Activated T-helper 1 cell treated with anti-CD3 and anti-CD28 coated beads, Interleukin-12 subunit alpha, Interleukin-12 subunit beta, Interleukin-2, Interleukin-4 antibody, amounts not matched to agents 30 ng/mL and 10 ng/mL and 1 ng/mL, durations not matched to agents 14 hours and 24 hours and 36 hours (primary cell): ENCODE results near the gene USP9Y. TPM values are rescaled to one million over a fixed set of nuclear protein-coding genes. Genes with fewer than 3 reads are reported as not detected.

Source experiments
- DNase-seq: peaks from one replicate; pipeline ENCODE4 v3.0.0; 2021; ENCODE audit warnings: low spot score
- H3K27ac Mint-ChIP-seq: one replicate; pipeline ENCODE4 v1.8.0; 2021; ENCODE audit warnings: mild to moderate bottlenecking, mixed read lengths
- H3K27me3 Mint-ChIP-seq: one replicate; pipeline ENCODE4 v1.8.0; 2022; ENCODE audit warnings: mild to moderate bottlenecking, moderate library complexity, mixed read lengths; ENCODE audit not compliant: insufficient read depth
- H3K36me3 Mint-ChIP-seq: one replicate; pipeline ENCODE4 v1.8.0; 2021; ENCODE audit warnings: low read depth, mixed read lengths
- H3K4me1 Mint-ChIP-seq: one replicate; pipeline ENCODE4 v1.8.0; 2021; ENCODE audit warnings: low read depth, mixed read lengths
- H3K4me3 Mint-ChIP-seq: one replicate; pipeline ENCODE4 v1.8.0; 2021; ENCODE audit warnings: mild to moderate bottlenecking, moderate library complexity, mixed read lengths
- H3K9me3 Mint-ChIP-seq: one replicate; pipeline ENCODE4 v1.8.0; 2021; ENCODE audit warnings: mixed read lengths
- intact Hi-C: fragments of 100-400 bp; cut with micrococcal nuclease; formaldehyde crosslinking; loops from one replicate; pipeline ENCODE4 v1.15.1; 2024
- total RNA-seq: library from RNA; stranded (reverse); gene quantifications from 2 replicates; pipeline ENCODE4 v1.2.3, GENCODE V29; 2022

Gene USP9Y
- total RNA-seq, 1 donor from 2014 or later: 14.6 TPM

DNA sequence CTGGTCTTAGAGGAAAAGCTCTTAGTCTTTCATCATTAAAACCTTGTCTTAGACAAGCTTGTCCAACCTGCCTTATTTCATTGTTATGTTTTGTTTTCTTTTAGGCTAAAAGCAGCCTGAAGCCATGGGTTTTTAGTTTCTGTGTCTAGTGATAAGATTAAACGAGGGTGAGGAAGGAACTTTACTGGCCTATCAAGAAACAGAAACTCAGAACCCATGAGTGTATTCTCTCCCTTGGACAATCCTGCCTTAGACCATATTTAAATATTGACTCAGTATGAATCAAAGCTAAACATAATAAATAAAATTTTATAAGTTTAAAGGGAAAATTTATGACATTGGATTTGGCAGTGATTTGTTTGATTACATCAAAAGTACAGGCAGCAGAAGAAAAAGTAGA is 122.4 kb downstream of the USP9Y start:
- no peak overlapping the region for H3K27ac Mint-ChIP-seq
- no peaks in the 10 kb centered on the region for H3K4me1 Mint-ChIP-seq
- H3K36me3 Mint-ChIP-seq: peaks cover 6% of the 10 kb centered on the region
- no peak overlapping the region for H3K4me3 Mint-ChIP-seq
- H3K9me3 Mint-ChIP-seq: no peaks in the 10 kb centered on the region
- H3K27me3 Mint-ChIP-seq: no peaks in the 10 kb centered on the region
- no peak for DNase-seq
- intact Hi-C loops: no loop called here

DNA sequence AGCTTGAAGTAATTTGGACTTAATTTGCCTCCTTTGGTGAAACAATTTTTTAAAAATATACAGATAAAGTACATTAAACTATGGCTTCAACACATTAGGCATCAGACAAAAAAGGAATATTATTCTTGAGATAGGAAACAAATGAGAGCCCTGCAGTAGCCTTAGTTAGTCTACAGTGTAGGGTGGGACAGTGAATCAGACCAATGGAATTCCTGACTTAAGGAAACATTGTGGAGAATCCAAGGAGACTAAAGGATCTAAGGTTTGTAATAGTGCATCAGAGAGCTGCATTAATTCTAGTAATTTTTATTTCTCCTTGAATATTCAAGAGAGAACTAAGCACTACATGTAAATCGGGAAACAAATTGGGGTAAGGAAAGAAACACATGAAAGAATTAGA is 125.8 kb downstream of the USP9Y start:
- intact Hi-C loops: no loop called here
- Mint-ChIP-seq H3K4me1 (no peaks in the 10 kb centered on the region), H3K27me3 (no peaks in the 10 kb centered on the region), H3K9me3 (no peaks in the 10 kb centered on the region), H3K27ac (no peak overlapping the region), H3K4me3 (no peak overlapping the region), H3K36me3 (peaks cover 6% of the 10 kb centered on the region)
- no peak for DNase-seq

DNA sequence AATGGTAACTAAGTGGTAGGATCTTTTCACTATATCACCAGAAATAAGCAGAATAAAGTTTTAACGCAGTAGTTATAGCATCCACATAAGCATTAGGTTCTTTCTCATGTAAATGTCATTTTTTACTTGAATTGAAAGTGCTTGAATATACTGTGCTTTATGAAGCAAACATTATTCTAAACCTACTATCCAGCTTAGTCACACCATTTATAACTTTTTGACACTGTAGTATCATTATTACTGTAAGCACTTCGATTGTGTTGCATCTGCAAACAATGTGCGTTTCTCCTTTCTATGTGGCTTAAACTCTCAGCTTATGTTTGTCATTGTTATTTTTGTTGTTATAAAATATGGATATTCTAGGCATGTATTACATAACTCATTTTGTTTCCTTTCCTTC is 132.3 kb downstream of the USP9Y start:
- Mint-ChIP-seq H3K4me1 (no peaks in the 10 kb centered on the region), H3K36me3 (peaks cover 3% of the 10 kb centered on the region), H3K9me3 (no peaks in the 10 kb centered on the region), H3K27me3 (no peaks in the 10 kb centered on the region), H3K4me3 (no peak overlapping the region), H3K27ac (no peak overlapping the region)
- intact Hi-C loops: no loop called here
- DNase-seq: no peak

DNA sequence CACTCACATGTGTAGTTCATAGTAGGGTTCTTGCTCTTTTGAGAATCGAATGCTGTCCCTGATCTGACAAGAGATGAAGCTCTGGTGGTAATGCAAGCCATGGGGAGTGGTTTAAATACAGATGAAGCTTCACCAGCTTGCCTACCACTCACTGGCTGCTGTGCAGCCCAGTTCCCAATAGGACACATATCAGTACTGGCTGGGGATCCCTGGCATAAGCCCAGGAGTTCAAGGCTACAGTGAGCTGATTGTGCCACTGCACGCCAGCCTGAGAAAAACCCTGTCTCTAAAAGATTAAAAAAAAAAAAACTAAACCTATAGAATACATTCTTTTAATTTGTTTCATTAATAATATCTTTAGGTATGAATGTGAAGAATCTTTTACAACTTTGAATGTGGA is 136.5 kb downstream of the USP9Y start:
- H3K9me3 Mint-ChIP-seq: no peaks in the 10 kb centered on the region
- no peak overlapping the region for H3K4me3 Mint-ChIP-seq
- H3K36me3 Mint-ChIP-seq: peaks cover 2% of the 10 kb centered on the region
- DNase-seq: no peak
- H3K4me1 Mint-ChIP-seq: no peaks in the 10 kb centered on the region
- no peak overlapping the region for H3K27ac Mint-ChIP-seq
- intact Hi-C loops: no loop called here
- no peaks in the 10 kb centered on the region for H3K27me3 Mint-ChIP-seq

DNA sequence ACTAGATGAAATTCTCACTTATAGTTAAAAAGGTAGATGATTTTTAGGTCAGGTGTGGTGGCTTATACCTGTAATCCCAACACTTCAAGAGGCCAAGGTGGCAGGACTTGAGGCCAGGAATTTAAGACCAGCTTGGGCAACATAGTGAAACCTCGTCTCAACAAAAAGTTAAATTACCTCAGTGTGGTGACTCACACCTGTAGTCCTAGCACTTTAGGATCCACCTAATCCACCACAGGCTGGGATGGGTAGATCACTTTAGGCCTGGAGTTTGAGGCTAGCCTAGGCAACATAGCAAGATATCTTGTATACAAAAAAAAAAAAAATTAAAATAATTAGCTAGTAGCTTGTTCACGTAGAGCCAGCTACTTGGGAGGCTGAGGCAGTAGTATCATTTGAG is 140.3 kb downstream of the USP9Y start:
- intact Hi-C loops: no loop called here
- no peaks in the 10 kb centered on the region for H3K27me3 Mint-ChIP-seq
- no peaks in the 10 kb centered on the region for H3K4me1 Mint-ChIP-seq
- H3K4me3 Mint-ChIP-seq: no peak overlapping the region
- peaks cover 2% of the 10 kb centered on the region for H3K36me3 Mint-ChIP-seq
- DNase-seq: no peak
- no peak overlapping the region for H3K27ac Mint-ChIP-seq
- no peaks in the 10 kb centered on the region for H3K9me3 Mint-ChIP-seq

DNA sequence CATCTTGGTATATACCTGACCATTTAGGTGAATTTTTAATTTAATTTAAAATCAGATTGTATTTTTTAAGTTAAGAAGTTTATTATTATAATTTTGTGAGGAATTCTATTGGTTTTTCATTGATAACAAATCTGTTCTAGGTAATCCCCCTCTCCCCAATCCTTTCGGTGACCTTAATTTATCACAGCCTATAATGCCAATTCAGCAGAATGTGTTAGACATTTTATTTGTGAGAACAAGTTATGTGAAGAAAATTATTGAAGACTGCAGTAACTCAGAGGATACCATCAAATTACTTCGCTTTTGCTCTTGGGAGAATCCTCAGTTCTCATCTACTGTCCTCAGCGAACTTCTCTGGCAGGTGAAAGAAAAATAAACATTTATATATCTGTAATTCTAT is 145.8 kb downstream of the USP9Y start:
- Mint-ChIP-seq H3K27ac (no peak overlapping the region), H3K4me1 (peaks cover 8% of the 10 kb centered on the region), H3K36me3 (peaks cover 21% of the 10 kb centered on the region), H3K9me3 (no peaks in the 10 kb centered on the region), H3K27me3 (no peaks in the 10 kb centered on the region), H3K4me3 (no peak overlapping the region)
- intact Hi-C loops: no loop called here
- DNase-seq: no peak

DNA sequence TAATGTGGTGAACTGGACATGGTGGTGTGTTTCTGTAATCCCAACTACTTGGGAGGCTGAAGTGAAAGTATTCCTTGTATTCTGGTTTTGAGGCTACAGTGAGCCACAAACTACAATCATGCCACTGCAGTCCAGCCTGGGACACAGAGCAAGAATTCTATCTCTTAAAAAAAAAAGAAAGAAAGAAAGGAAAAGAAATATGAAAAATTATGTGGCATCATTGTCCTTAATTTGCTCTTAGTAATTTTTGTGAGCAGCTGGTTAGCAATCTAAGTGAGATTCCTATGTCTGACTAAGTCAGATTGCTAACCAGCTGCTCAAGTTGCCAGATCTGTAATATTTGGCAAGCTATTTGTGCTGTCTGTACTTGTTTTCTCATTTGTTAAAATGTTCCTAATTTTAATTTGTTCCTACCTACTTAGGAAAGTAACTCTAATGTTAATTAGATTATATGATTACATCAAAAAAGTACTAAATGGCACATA is 154.8 kb downstream of the USP9Y start:
- Mint-ChIP-seq H3K4me1 (no peaks in the 10 kb centered on the region), H3K9me3 (no peaks in the 10 kb centered on the region), H3K36me3 (peaks cover 9% of the 10 kb centered on the region), H3K27me3 (no peaks in the 10 kb centered on the region), H3K27ac (no peak overlapping the region), H3K4me3 (no peak overlapping the region)
- intact Hi-C loops: no loop called here
- DNase-seq: no peak

DNA sequence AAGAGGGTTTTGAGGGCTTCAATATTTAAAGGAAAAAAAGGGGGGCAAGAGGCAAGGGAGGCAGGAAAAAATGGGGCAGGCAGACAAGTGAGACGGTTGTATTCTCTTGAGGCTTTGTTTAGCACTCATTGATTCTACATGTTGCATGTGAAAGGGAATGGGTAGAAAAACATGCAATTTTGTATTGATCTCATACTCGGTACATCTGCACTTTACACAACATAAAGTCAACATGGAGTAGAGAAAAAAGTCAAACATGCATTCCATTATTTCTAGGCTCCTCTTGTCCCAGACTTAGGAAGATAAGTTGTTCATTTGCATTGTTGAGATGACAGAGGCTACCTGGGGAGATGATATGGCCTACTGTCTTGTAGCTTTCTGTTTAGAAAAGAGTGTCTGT is 166.9 kb downstream of the USP9Y start:
- H3K4me3 Mint-ChIP-seq: no peak overlapping the region
- no peak overlapping the region for H3K27ac Mint-ChIP-seq
- H3K36me3 Mint-ChIP-seq: no peaks in the 10 kb centered on the region
- no peaks in the 10 kb centered on the region for H3K4me1 Mint-ChIP-seq
- no peak for DNase-seq
- no peaks in the 10 kb centered on the region for H3K27me3 Mint-ChIP-seq
- intact Hi-C loops: no loop called here
- H3K9me3 Mint-ChIP-seq: no peaks in the 10 kb centered on the region

DNA sequence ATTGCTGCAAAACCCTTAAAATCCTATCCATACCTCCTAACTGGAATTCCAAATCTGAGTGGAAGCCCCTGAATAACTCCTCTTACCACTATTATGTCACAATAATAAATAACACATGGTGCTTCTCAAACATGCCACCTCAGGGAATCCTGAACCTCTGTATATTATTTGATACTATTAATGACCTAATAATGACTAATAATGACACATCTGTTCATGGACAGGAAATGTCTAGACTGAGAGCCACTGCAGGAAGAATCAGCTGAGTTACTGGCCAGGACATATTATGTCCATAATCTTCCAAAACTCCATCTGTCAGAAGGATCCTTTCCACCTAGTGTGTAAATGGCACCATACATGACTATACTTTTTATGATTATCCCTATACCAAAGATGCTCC is 195.9 kb downstream of the USP9Y start:
- Mint-ChIP-seq H3K4me3 (no peak overlapping the region), H3K4me1 (no peaks in the 10 kb centered on the region), H3K27me3 (no peaks in the 10 kb centered on the region), H3K9me3 (no peaks in the 10 kb centered on the region), H3K27ac (no peak overlapping the region), H3K36me3 (no peaks in the 10 kb centered on the region)
- DNase-seq: no peak
- intact Hi-C loops: no loop called here

DNA sequence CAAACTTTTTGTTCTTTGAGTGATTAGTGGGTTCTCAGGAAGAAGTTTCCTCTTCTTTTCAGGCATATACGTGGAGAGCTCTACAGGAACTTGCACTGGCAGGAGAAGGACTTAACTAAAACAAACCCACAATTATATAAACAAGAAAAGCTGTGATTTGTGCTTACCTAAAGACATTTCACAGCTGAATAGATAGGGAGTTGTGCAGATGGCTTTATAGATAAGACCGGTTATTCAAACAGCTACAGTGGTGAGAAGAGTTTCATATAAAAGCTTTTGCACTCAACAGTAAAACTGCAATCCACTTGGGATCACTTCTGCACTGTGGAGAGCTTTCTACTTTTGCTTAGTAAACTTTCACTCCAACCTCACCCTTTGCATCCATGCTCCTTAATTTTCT is 197.6 kb downstream of the USP9Y start:
- Mint-ChIP-seq H3K4me3 (no peak overlapping the region), H3K4me1 (no peaks in the 10 kb centered on the region), H3K27ac (no peak overlapping the region), H3K9me3 (no peaks in the 10 kb centered on the region), H3K27me3 (no peaks in the 10 kb centered on the region), H3K36me3 (no peaks in the 10 kb centered on the region)
- DNase-seq: no peak
- intact Hi-C loops: no loop called here

DNA sequence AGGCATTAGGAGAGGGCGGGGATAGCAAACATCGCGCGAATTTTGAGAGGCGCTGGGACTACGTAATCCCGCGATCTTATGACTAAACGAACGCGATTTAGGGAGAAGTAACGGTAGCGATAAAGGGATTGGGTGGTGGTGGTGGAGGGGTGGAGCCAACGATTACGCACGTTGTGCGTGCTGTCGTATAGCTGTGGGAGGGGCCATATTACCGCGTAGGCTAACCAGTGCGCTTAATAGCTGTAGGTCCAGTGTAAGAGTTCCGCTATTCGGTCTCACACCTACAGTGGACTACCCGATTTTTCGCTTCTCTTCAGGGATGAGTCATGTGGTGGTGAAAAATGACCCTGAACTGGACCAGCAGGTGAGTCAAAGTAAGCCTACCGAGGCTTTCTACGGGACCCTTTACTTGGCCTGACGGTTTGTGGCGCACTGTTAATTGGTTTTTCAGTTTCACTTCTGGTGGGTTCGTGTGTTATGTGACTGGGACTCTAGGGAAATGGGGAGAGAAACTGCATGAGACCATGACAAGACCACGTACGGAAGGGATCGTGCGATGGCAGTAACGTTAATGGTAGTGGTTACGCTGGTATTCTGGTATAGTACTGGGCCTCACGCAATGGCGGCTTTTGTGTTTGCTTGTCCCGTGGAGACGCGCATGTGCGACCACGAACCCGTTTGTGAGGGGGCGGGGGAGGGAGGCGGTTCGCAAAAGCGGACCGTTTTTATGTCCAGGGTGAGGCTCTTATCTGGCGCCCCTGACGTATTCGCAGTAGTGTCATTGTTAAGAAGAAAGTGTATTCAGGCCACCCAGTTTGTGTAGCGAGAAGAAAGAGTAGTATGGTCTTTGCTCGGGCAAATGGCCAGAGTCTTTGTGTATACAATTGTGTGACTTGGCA is 203.8 kb downstream of the USP9Y start, which contains the start of gene DDX3Y:
DDX3Y (plus strand) TSS at position 251 of the 899 bp plus-strand sequence; CDS start at position 320, 69 bp downstream.
- Mint-ChIP-seq H3K9me3 (no peaks in the 10 kb centered on the region), H3K36me3 (peaks cover 30% of the 10 kb centered on the region), H3K27ac (peak within 1 kb of the TSS; percentile 100), H3K4me3 (peak within 1 kb of the TSS; percentile 99), H3K4me1 (peaks cover 15% of the 10 kb centered on the region), H3K27me3 (no peaks in the 10 kb centered on the region)
- DNase-seq: peak; percentile 81
- intact Hi-C loops: loop anchor here (1.0 to 10.0 kb wide), 9 partner anchors 56 to 850 kb away; partner anchors contain the start of genes TMSB4Y and UTY

DNA sequence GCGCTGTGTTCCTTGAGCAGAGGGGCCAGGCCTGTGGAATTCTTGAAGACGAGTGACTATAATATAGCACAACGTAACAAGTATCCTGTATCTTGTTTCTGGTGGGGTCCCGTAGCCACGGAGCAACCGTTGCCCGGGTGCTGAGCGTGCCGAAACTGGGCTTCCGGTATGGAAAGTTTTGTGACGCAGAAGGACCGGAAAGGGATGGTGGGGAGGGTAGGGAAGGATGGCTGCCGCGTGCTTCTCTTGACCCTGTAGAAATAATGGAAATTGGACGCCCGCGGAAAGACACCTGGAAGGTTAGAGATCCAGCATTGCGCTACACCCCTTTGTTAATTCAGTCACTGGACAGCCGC is 204.5 kb downstream of the USP9Y start:
- H3K9me3 Mint-ChIP-seq: no peaks in the 10 kb centered on the region
- intact Hi-C loops: loop anchor here (2.0 to 10.0 kb wide), 7 partner anchors 57 to 849 kb away; partner anchors contain the start of gene TMSB4Y
- DNase-seq: peak; percentile 70
- H3K27me3 Mint-ChIP-seq: no peaks in the 10 kb centered on the region
- H3K4me1 Mint-ChIP-seq: peaks cover 20% of the 10 kb centered on the region
- H3K4me3 Mint-ChIP-seq: peak overlapping the region; percentile 99
- peak overlapping the region; percentile 100 for H3K27ac Mint-ChIP-seq
- H3K36me3 Mint-ChIP-seq: peaks cover 36% of the 10 kb centered on the region

DNA sequence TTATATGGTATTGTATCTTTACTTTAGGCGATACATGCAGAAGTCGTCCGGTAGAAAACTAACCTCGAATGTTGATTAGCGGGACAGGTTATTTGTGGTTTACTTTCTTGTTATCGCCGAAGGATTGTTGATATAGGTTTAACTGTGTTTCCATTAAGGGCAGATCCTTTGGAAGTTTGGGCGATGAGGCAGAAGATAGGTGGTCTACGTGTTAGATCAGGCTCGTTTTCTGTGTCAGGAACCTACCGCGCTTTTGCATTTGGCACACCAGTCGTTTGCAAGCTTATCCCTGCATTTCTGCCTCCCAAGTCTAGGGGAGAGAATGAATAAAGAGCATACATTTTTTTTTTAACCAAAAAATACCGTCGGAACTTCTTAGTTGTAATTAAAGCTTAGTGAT is 204.9 kb downstream of the USP9Y start:
- peak overlapping the region; percentile 100 for H3K27ac Mint-ChIP-seq
- H3K4me3 Mint-ChIP-seq: peak overlapping the region; percentile 99
- intact Hi-C loops: loop anchor here (2.0 to 10.0 kb wide), 8 partner anchors 57 to 849 kb away; partner anchors contain the start of gene TMSB4Y
- peaks cover 38% of the 10 kb centered on the region for H3K36me3 Mint-ChIP-seq
- DNase-seq: no peak
- H3K9me3 Mint-ChIP-seq: no peaks in the 10 kb centered on the region
- no peaks in the 10 kb centered on the region for H3K27me3 Mint-ChIP-seq
- H3K4me1 Mint-ChIP-seq: peaks cover 20% of the 10 kb centered on the region
